A549 (cell line): ENCODE results near the gene TPD52L1. TPM values are rescaled to one million over a fixed set of nuclear protein-coding genes. Genes with fewer than 3 reads are reported as not detected.

Experiments
- ATAC-seq, 2 experiments: fragments of 200-7000 bp in 1 of 2; fragments of >200 bp in 1 of 2; cut with Nextera tagmentation in 1 of 2; cut with Tn5 transposase in 1 of 2; 3 replicates each; pipeline versions ENCODE4 v1.8.0 to v1.9.1; 2018 to 2020; ENCODE audit warnings: mild to moderate bottlenecking in 1 of 2, moderate library complexity in 1 of 2
- CTCF ChIA-PET: fragments of 300-600 bp; sonication (Branson Sonifier 250); formaldehyde crosslinking; extraction: SDS; loops from one replicate; lab custom pipeline; 2021; ENCODE audit warnings: antibody characterized with exemption, inconsistent platforms; lab: Yijun Ruan, JAX
- POLR2A ChIA-PET: fragments of 350-600 bp; formaldehyde crosslinking; extraction: SDS; loops from one replicate; lab custom pipeline; 2021; ENCODE audit warnings: antibody characterized with exemption, inconsistent platforms; lab: Yijun Ruan, JAX
- DNase-seq, 2 experiments: peaks; one replicate each; pipeline versions ENCODE4 v3.0.0 to v3.0.0-alpha.2; 2011 to 2016; ENCODE audit warnings: low read depth in 1 of 2, low spot score in 1 of 2
- FAIRE-seq: peaks from 2 replicates; lab custom pipeline; 2011; peaks lifted over from hg19 to GRCh38; lab: Jason Lieb, UNC
- H3K27ac ChIP-seq, 2 experiments: fragments of >200 bp; sonication (Bioruptor Twin); formaldehyde crosslinking; 3 replicates each; pipeline ENCODE4 v1.5.1; 2016 to 2017
- H3K4me1 ChIP-seq: fragments of >200 bp; sonication (Bioruptor Twin); formaldehyde crosslinking; 3 replicates; pipeline ENCODE4 v1.6.1; 2016
- H3K4me2 ChIP-seq: fragments of >200 bp; sonication (Bioruptor Twin); formaldehyde crosslinking; 3 replicates; pipeline ENCODE4 v1.6.1; 2016
- H3K4me3 ChIP-seq: fragments of >200 bp; sonication (Bioruptor Twin); formaldehyde crosslinking; 3 replicates; pipeline ENCODE4 v1.5.1; 2016
- H3K9me3 ChIP-seq: fragments of >200 bp; sonication (Bioruptor Twin); formaldehyde crosslinking; 3 replicates; pipeline ENCODE4 v1.6.1; 2016
- BHLHE40 ChIP-seq: IDR thresholded peaks from 2 replicates; pipeline ENCODE4 v1.6.1; 2012; ENCODE audit warnings: low read depth, low read length, inconsistent platforms
- CBX2 ChIP-seq: fragments of 200-600 bp; sonication (generic); IDR thresholded peaks from 2 replicates; pipeline ENCODE4 v1.6.1; 2016; ENCODE audit warnings: low read depth, mild to moderate bottlenecking, borderline replicate concordance
- CHD2 ChIP-seq: fragments of 150-350 bp; IDR thresholded peaks from 2 replicates; pipeline ENCODE4 v1.6.1; 2014; ENCODE audit warnings: low read length; ENCODE audit not compliant: partially characterized antibody
- CHD4 ChIP-seq: fragments of 200-600 bp; sonication (generic); IDR thresholded peaks from 2 replicates; pipeline ENCODE4 v1.6.1; 2016; ENCODE audit warnings: antibody characterized with exemption, mild to moderate bottlenecking, borderline replicate concordance
- EHF ChIP-seq: fragments of 250-450 bp; sonication (Bioruptor Pico); IDR thresholded peaks from 2 replicates; pipeline ENCODE4 v1.5.0; 2020; ENCODE audit warnings: mild to moderate bottlenecking
- EHMT2 ChIP-seq: fragments of 200-600 bp; sonication (generic); IDR thresholded peaks from 2 replicates; pipeline ENCODE4 v1.6.1; 2016; ENCODE audit warnings: antibody characterized with exemption, low read depth, mild to moderate bottlenecking, moderate library complexity
- ELK1 ChIP-seq: fragments of 150-350 bp; IDR thresholded peaks from 2 replicates; pipeline ENCODE4 v1.6.1; 2014; ENCODE audit warnings: low read depth, mild to moderate bottlenecking, low read length
- HDAC2 ChIP-seq: fragments of 200-600 bp; sonication (generic); IDR thresholded peaks from 2 replicates; pipeline ENCODE4 v1.6.1; 2016
- HOXA7 ChIP-seq: fragments of 250-450 bp; sonication (Bioruptor Pico); IDR thresholded peaks from 2 replicates; pipeline ENCODE4 v1.5.0; 2020; ENCODE audit warnings: mild to moderate bottlenecking, moderate library complexity
- HOXB5 ChIP-seq: fragments of 250-450 bp; sonication (Bioruptor Pico); IDR thresholded peaks from 2 replicates; pipeline ENCODE4 v1.5.0; 2020; ENCODE audit warnings: mild to moderate bottlenecking, moderate library complexity
- JUN ChIP-seq, 2 experiments: fragments of >200 bp; sonication (Bioruptor Twin); formaldehyde crosslinking; IDR thresholded peaks; 2 replicates in 1 of 2; 3 replicates in 1 of 2; pipeline ENCODE4 v1.6.1; 2016 to 2017
- JUNB ChIP-seq: fragments of >200 bp; sonication (Bioruptor Twin); formaldehyde crosslinking; IDR thresholded peaks from 2 replicates; pipeline ENCODE4 v1.6.1; 2016
- KDM1A ChIP-seq: fragments of 200-600 bp; sonication (generic); IDR thresholded peaks from 2 replicates; pipeline ENCODE4 v1.6.1; 2016; ENCODE audit warnings: low read depth, mild to moderate bottlenecking
- PHF8 ChIP-seq: fragments of 200-600 bp; sonication (generic); IDR thresholded peaks from 2 replicates; pipeline ENCODE4 v1.6.1; 2016; ENCODE audit warnings: low read depth, mild to moderate bottlenecking, antibody characterized with exemption, moderate library complexity, borderline replicate concordance
- POLR2A ChIP-seq: IDR thresholded peaks from 2 replicates; pipeline ENCODE4 v1.6.1; 2012; ENCODE audit warnings: mild to moderate bottlenecking, low read length
- RFX5 ChIP-seq: fragments of 450-650 bp; IDR thresholded peaks from 2 replicates; pipeline ENCODE4 v1.7.1; 2014; ENCODE audit warnings: antibody characterized with exemption, mild to moderate bottlenecking, moderate library complexity
- SMC3 ChIP-seq: fragments of >200 bp; sonication (Bioruptor Twin); formaldehyde crosslinking; IDR thresholded peaks from 3 replicates; pipeline ENCODE4 v1.6.1; 2018; ENCODE audit warnings: inconsistent platforms
- SREBF2 ChIP-seq: fragments of 450-650 bp; IDR thresholded peaks from 2 replicates; pipeline ENCODE4 v1.6.1; 2014; ENCODE audit warnings: mild to moderate bottlenecking, moderate library complexity
- TP53 ChIP-seq: fragments of 250-450 bp; sonication (Bioruptor Pico); IDR thresholded peaks from 2 replicates; pipeline ENCODE4 v1.5.0; 2021; ENCODE audit warnings: mild to moderate bottlenecking, moderate library complexity
- ZSCAN20 ChIP-seq: fragments of 250-450 bp; sonication (Bioruptor Pico); IDR thresholded peaks from 2 replicates; pipeline ENCODE4 v1.8.0; 2022; ENCODE audit warnings: mild to moderate bottlenecking, moderate library complexity
- WGBS: methylation state at CpG from one replicate; pipeline ENCODE4 v1.1.6; 2017; ENCODE audit errors: missing lambda C conversion rate; 5-methylcytosine and 5-hydroxymethylcytosine counted together
- polyA plus RNA-seq, 4 experiments: library from polyadenylated mRNA; depleted of rRNA in 3 of 4; stranded (reverse); fragments of >200 nt; fragmentation: RNase III in 1 of 4; extraction: RNeasy Plus Mini Kit Qiagen cat#74134 plus additional on column Dnase treatment in 1 of 4; gene quantifications; 2 replicates in 3 of 4; 3 replicates in 1 of 4; pipeline ENCODE4 v1.2.3, GENCODE V29; 2011 to 2017
- TF ChIP-seq, protein P1 (sequence below): IDR thresholded peaks from 2 replicates; pipeline ENCODE4 v1.6.1; 2012; ENCODE audit warnings: low read depth, borderline replicate concordance
- TF ChIP-seq, protein P2 (sequence below): fragments of >200 bp; sonication (Bioruptor Twin); formaldehyde crosslinking; IDR thresholded peaks from 3 replicates; pipeline ENCODE4 v1.5.1; 2016

Gene TPD52L1
- polyA plus RNA-seq, 2 of the 4 experiments (the other 2 are of a cell fraction) = 90.1 to 144 TPM

DNA sequence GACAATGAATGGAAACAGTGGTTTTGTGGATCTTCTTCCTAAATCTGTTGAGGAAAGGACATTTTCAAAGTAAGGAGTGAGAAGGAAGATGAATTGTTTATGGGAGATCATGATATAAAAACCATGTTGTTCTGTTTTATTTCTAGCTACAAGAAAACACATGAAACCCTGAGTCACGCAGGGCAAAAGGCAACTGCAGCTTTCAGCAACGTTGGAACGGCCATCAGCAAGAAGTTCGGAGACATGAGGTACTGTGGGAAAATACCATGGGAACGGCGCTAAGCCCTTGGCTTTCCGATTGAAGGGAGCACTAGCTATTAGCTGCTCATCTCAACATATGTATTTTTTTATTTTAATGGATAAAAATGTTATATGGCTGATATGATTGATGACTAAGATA is 94.6 kb downstream of the TPD52L1 start:
- H3K9me3 ChIP-seq = no peaks in the 10 kb centered on the region
- H3K4me3 ChIP-seq = no peak overlapping the region
- ATAC-seq (no peak), DNase-seq (no peak), FAIRE-seq (no peak)
- POLR2A ChIA-PET = no interaction called here
- CTCF ChIA-PET = interaction anchor here (1.0 to 1.1 kb wide), 2 partner anchors 62 to 102 kb away, joined by 3 read pairs; no protein-coding TSS in a partner anchor
- TF ChIP-seq BHLHE40 (no peak), RFX5 (no peak), TP53 (no peak), EHF (no peak), SREBF2 (no peak), JUNB (no peak)
- H3K4me2 ChIP-seq = no peak overlapping the region
- WGBS = 96% methylated on average over 7 of the region's 7 CpGs
- H3K27ac ChIP-seq = no peak overlapping the region
- H3K4me1 ChIP-seq = peaks cover 21% of the 10 kb centered on the region

GRCh38 chr6:125250511-125250910 is 96.9 kb downstream of the TPD52L1 start:
- ATAC-seq (no peak), FAIRE-seq (no peak), DNase-seq (no peak)
- TF ChIP-seq CHD2 = no peak
- 95% methylated on average over 1 of the region's 1 CpG for WGBS
- H3K4me2 ChIP-seq = no peak overlapping the region
- H3K27ac ChIP-seq = no peak overlapping the region
- ChIA-PET POLR2A (no interaction called here), CTCF (interaction anchor here (1.0 to 1.2 kb wide), 2 partner anchors 15 to 141 kb away, joined by 3 to 4 read pairs; no protein-coding TSS in a partner anchor)
- H3K4me1 ChIP-seq = peaks cover 18% of the 10 kb centered on the region
- no peak overlapping the region for H3K4me3 ChIP-seq
- H3K9me3 ChIP-seq = no peaks in the 10 kb centered on the region

DNA sequence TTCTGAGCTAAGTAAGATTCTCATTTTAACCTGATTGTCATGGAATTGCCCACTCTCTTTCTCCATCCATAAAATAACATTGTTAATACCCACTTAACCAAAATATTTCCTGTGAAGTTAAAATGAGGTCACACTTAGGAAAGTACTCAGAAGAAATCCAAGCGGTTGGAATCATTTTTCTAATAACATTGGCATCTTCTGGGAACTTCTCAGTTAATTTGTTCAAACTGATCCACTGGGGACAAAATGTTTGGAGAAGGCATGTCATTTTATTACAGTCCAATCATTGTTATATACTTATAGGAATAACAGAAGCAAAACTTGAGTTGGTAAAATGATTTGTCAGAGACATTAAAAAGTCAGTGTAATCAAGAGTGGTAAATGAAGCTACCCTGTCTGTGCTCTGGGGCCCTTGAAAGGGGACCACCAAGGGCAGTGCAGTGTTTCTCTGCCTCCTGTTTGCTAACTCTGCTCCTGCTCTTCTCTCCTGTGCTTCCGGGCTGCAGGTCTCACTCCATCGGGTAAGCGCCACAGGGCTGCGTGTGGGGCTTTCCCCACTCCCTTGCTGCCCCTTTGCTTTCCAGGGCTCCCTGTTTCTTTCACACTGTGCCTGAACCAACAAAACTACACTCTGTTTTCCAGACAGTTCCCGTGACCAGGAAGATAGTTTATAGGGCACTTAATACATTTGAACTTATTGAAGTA is 98.1 kb downstream of the TPD52L1 start:
- peaks cover 6% of the 10 kb centered on the region; the same call in 2 of the 3 replicates for H3K4me1 ChIP-seq
- no peaks in the 10 kb centered on the region for H3K9me3 ChIP-seq
- FAIRE-seq = no peak
- H3K4me3 ChIP-seq = no peak overlapping the region
- no peak overlapping the region for H3K4me2 ChIP-seq
- ChIA-PET CTCF (no interaction called here), POLR2A (no interaction called here)
- ATAC-seq = no peak
- no peak overlapping the region; a peak in 1 of 6 replicates for H3K27ac ChIP-seq
- TF ChIP-seq HDAC2 (no peak), CHD4 (no peak), KDM1A (no peak), JUN (IDR thresholded peaks at IDR 0.05) (no peak), CBX2 (no peak), EHMT2 (no peak), JUNB (no peak), ELK1 (no peak), HOXB5 (no peak), SMC3 (no peak), PHF8 (no peak), HOXA7 (no peak), ZSCAN20 (no peak), POLR2A (no peak), RFX5 (no peak)
- TF ChIP-seq, protein P1, sequence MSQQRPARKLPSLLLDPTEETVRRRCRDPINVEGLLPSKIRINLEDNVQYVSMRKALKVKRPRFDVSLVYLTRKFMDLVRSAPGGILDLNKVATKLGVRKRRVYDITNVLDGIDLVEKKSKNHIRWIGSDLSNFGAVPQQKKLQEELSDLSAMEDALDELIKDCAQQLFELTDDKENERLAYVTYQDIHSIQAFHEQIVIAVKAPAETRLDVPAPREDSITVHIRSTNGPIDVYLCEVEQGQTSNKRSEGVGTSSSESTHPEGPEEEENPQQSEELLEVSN = no peak
- TF ChIP-seq, protein P2, sequence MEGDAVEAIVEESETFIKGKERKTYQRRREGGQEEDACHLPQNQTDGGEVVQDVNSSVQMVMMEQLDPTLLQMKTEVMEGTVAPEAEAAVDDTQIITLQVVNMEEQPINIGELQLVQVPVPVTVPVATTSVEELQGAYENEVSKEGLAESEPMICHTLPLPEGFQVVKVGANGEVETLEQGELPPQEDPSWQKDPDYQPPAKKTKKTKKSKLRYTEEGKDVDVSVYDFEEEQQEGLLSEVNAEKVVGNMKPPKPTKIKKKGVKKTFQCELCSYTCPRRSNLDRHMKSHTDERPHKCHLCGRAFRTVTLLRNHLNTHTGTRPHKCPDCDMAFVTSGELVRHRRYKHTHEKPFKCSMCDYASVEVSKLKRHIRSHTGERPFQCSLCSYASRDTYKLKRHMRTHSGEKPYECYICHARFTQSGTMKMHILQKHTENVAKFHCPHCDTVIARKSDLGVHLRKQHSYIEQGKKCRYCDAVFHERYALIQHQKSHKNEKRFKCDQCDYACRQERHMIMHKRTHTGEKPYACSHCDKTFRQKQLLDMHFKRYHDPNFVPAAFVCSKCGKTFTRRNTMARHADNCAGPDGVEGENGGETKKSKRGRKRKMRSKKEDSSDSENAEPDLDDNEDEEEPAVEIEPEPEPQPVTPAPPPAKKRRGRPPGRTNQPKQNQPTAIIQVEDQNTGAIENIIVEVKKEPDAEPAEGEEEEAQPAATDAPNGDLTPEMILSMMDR = no peak
- 81% methylated on average over 6 of the region's 6 CpGs for WGBS
- no peak for DNase-seq
